Activated CD8-positive, alpha-beta T cell treated with anti-CD3 and anti-CD28 coated beads for 36 hours (primary cell): ENCODE data around the gene XRCC5. TPM values are rescaled to one million over a fixed set of nuclear protein-coding genes. Genes with fewer than 3 reads are reported as not detected.

ENCODE experiments used
- ATAC-seq: fragments of 200-7000 bp; cut with Tn5 transposase; one replicate; pipeline ENCODE4 v1.10.0; 2021; ENCODE audit warnings: mild to moderate bottlenecking, moderate library complexity
- CTCF ChIA-PET: fragments of 350-600 bp; sonication (Branson Sonifier 250); formaldehyde crosslinking; loops from one replicate; lab custom pipeline; 2021; ENCODE audit warnings: antibody characterized with exemption; lab: Charles Lee
- POLR2A ChIA-PET: fragments of 350-600 bp; sonication (Branson Sonifier 250); formaldehyde crosslinking; loops from one replicate; lab custom pipeline; 2021; ENCODE audit warnings: antibody characterized with exemption; lab: Charles Lee
- DNase-seq: peaks from one replicate; pipeline ENCODE4 v3.0.0-alpha.2; 2020
- H3K27ac Mint-ChIP-seq: one replicate; pipeline ENCODE4 v1.8.0; 2021; ENCODE audit warnings: mild to moderate bottlenecking, mixed read lengths
- H3K27me3 Mint-ChIP-seq: one replicate; pipeline ENCODE4 v1.8.0; 2021; ENCODE audit warnings: mixed read lengths
- H3K36me3 Mint-ChIP-seq: one replicate; pipeline ENCODE4 v1.8.0; 2021; ENCODE audit warnings: low read depth, mixed read lengths
- H3K4me1 Mint-ChIP-seq: one replicate; pipeline ENCODE4 v1.8.0; 2021; ENCODE audit warnings: low read depth, mixed read lengths
- H3K4me3 Mint-ChIP-seq: one replicate; pipeline ENCODE4 v1.8.0; 2021; ENCODE audit warnings: mild to moderate bottlenecking, moderate library complexity, mixed read lengths
- H3K9me3 Mint-ChIP-seq: one replicate; pipeline ENCODE4 v1.8.0; 2021; ENCODE audit warnings: mixed read lengths
- intact Hi-C: fragments of 100-400 bp; cut with micrococcal nuclease; formaldehyde crosslinking; loops from one replicate; pipeline ENCODE4 v1.10.0; 2022
- total RNA-seq, 2 experiments: library from RNA; stranded (reverse); gene quantifications; one replicate each; pipeline ENCODE4 v1.2.3, GENCODE V29; 2021
- TF ChIP-seq, protein P1 (sequence below): fragments of 200-600 bp; IDR thresholded peaks from one replicate; pipeline ENCODE4 v1.8.0; 2022; ENCODE audit warnings: antibody characterized with exemption, mild to moderate bottlenecking

The XRCC5 gene
- total RNA-seq, 2 experiments from 2014 or later: 541 to 544 TPM

DNA sequence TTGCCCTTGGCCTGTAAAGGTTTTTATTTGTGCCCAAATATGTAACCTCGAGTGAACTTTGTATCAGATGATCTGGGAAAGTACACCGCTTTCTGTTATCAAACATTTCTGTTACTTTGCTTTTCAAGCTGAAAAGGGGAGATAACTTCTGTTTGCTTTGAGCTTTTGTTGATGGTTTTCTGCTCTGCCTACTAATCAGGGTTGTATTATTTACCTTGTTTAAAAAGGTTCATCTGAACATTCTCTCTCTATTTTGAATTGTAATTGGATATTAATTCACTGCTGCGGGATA is 79.4 kb downstream of the XRCC5 start:
- no peaks in the 10 kb centered on the region for H3K9me3 Mint-ChIP-seq
- ChIA-PET POLR2A (interaction anchor here (0.8 to 1.2 kb wide), 3 partner anchors 11 to 50 kb away, joined by 3 to 4 read pairs (median 3); no protein-coding TSS in a partner anchor), CTCF (interaction anchor here (1.4 to 1.5 kb wide), 2 partner anchors 10 to 78 kb away, joined by 3 to 5 read pairs; no protein-coding TSS in a partner anchor)
- DNase-seq (no peak), ATAC-seq (no peak)
- intact Hi-C loops: no loop called here
- peaks cover 64% of the 10 kb centered on the region for H3K4me1 Mint-ChIP-seq
- peak overlapping the region; percentile 64 for H3K27ac Mint-ChIP-seq
- TF ChIP-seq, protein P1, sequence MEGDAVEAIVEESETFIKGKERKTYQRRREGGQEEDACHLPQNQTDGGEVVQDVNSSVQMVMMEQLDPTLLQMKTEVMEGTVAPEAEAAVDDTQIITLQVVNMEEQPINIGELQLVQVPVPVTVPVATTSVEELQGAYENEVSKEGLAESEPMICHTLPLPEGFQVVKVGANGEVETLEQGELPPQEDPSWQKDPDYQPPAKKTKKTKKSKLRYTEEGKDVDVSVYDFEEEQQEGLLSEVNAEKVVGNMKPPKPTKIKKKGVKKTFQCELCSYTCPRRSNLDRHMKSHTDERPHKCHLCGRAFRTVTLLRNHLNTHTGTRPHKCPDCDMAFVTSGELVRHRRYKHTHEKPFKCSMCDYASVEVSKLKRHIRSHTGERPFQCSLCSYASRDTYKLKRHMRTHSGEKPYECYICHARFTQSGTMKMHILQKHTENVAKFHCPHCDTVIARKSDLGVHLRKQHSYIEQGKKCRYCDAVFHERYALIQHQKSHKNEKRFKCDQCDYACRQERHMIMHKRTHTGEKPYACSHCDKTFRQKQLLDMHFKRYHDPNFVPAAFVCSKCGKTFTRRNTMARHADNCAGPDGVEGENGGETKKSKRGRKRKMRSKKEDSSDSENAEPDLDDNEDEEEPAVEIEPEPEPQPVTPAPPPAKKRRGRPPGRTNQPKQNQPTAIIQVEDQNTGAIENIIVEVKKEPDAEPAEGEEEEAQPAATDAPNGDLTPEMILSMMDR: no peak
- no peaks in the 10 kb centered on the region for H3K27me3 Mint-ChIP-seq
- no peak overlapping the region for H3K4me3 Mint-ChIP-seq
- peaks cover 57% of the 10 kb centered on the region for H3K36me3 Mint-ChIP-seq

DNA sequence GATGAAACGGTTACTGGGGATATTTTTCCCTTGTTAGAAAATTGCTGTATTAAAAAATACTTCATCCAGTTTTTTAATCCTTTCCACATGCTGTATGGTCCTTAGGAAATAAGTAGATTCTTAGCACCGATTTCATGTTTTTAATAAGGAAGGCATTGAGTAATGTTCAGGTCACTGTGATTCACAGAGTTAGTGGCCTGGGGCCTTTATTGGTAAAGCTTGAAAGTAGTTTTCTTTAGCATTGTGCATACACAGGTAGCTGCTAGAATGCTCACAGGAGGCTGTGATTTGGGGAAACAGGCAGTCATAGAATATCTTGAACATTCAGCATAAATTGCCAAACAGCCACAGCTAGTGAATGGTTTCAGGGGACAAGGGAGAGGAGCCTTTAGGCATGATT is 79.8 kb downstream of the XRCC5 start:
- ChIA-PET POLR2A (interaction anchor here (1.2 kb wide), 2 partner anchors 11 to 49 kb away, joined by 3 to 4 read pairs; no protein-coding TSS in a partner anchor), CTCF (interaction anchor here (1.5 kb wide), 1 partner anchor 79 kb away, joined by 5 read pairs; no protein-coding TSS in a partner anchor)
- ATAC-seq (no peak), DNase-seq (no peak)
- peaks cover 57% of the 10 kb centered on the region for H3K36me3 Mint-ChIP-seq
- peak overlapping the region; percentile 64 for H3K27ac Mint-ChIP-seq
- no peaks in the 10 kb centered on the region for H3K9me3 Mint-ChIP-seq
- peaks cover 65% of the 10 kb centered on the region for H3K4me1 Mint-ChIP-seq
- TF ChIP-seq, protein P1: no peak
- no peak overlapping the region for H3K4me3 Mint-ChIP-seq
- intact Hi-C loops: no loop called here
- H3K27me3 Mint-ChIP-seq: no peaks in the 10 kb centered on the region

GRCh38 chr2:216189410-216189809 is 80.3 kb downstream of the XRCC5 start:
- POLR2A ChIA-PET: interaction anchor here (1.2 kb wide), 1 partner anchor 14 kb away, joined by 3 read pairs; no protein-coding TSS in a partner anchor
- ATAC-seq: no peak
- H3K36me3 Mint-ChIP-seq: peaks cover 61% of the 10 kb centered on the region
- intact Hi-C loops: no loop called here
- peaks cover 69% of the 10 kb centered on the region for H3K4me1 Mint-ChIP-seq
- H3K27me3 Mint-ChIP-seq: no peaks in the 10 kb centered on the region
- H3K4me3 Mint-ChIP-seq: no peak overlapping the region
- no peaks in the 10 kb centered on the region for H3K9me3 Mint-ChIP-seq
- peak overlapping the region; percentile 64 for H3K27ac Mint-ChIP-seq
- DNase-seq: no peak
- CTCF ChIA-PET: no interaction called here
- TF ChIP-seq, protein P1: no peak

DNA sequence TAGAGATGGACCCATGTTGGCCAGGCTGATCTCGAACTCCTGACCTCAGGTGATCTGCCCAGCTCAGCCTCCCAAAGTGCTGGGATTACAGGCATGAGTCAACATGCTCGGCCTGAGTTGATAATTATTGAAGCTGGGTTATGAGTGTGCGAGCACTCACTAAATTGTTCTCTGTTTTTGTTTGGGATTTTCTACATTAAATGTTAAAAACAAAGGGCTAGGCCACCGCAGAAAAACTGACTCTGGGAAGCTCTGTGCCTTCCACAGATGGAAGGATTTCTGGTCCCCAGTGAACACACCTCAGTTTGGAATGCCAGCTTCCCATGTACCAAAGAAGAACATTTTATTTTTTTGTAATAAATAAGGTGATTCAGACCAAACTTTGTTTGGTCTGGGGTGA is 83.0 kb downstream of the XRCC5 start:
- ChIA-PET CTCF (no interaction called here), POLR2A (no interaction called here)
- Mint-ChIP-seq H3K4me3 (no peak overlapping the region), H3K27ac (peak overlapping the region; percentile 33), H3K27me3 (no peaks in the 10 kb centered on the region), H3K4me1 (peaks cover 69% of the 10 kb centered on the region), H3K9me3 (no peaks in the 10 kb centered on the region), H3K36me3 (peaks cover 65% of the 10 kb centered on the region)
- intact Hi-C loops: no loop called here
- DNase-seq: no peak
- ATAC-seq: no peak
- TF ChIP-seq, protein P1: no peak

DNA sequence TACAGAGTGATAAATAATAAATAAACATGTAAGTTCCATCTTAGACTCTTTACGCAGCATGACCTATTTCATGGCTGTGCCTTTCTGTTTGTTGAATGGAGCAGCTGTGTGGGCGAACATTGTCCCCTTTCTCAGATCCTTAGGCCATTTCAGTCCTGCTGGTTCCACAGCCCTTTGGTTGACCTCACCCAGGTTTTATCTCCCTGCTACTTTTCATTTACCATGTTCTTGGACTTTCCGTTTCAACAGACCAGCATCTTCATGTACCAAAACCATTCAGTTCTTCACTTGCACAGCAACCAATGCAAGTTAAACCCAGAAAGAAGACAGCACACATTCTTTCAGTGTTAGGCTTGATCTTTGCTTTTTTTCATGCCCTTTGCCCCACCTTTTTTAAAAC is 83.8 kb downstream of the XRCC5 start:
- Mint-ChIP-seq H3K36me3 (peaks cover 68% of the 10 kb centered on the region), H3K4me3 (no peak overlapping the region), H3K9me3 (no peaks in the 10 kb centered on the region), H3K27ac (peak overlapping the region; percentile 6), H3K4me1 (peaks cover 67% of the 10 kb centered on the region), H3K27me3 (no peaks in the 10 kb centered on the region)
- ChIA-PET CTCF (no interaction called here), POLR2A (no interaction called here)
- TF ChIP-seq, protein P1: no peak
- no peak for DNase-seq
- intact Hi-C loops: no loop called here
- no peak for ATAC-seq
